ENCODE results near the gene IKBKE. TPM values are rescaled to one million over a fixed set of nuclear protein-coding genes. Genes with fewer than 3 reads are reported as not detected.
A peak's percentile ranks its signal among the peaks of the same experiment; 100 is the strongest.

IKBKE gene
- total RNA-seq, result 2.9 and 5.8 TPM in 2 replicates

DNA sequence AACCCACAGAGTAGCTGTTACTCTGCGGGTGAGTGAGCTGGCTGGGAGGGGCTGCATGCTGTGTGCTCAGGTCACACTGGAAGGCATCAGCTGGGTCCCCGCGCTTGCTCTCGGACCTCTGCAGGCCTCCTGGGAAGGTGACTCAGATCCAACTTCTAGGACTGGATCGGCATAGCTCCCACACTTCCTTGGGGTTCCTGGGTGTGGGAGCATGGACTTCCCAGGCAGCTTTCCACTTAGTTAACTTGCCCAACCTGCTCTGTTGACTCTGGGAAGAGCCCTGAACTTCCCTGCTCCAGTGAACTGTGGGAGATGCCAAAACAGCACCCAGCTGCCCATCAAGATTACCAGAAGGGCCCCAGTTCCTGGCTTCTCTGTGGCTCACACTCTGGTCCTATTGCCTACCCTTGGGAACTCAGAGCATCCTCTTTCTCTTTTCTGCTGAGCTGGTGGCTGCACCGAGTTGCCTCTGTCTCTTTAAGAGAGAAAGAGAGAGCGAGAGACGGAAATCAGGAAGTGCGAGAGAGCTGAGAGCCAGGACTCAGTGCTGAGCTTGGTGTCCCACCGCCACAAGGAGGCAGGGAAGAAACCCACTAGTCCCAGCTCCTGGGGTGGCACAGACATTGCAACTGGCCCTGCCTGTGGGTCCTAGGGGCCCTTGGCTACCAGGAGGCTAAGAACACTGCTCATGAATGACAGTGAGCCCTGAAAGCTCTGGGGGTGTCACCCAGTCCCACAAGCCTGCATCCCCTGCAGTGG is at the start of gene IKBKE:
Gene IKBKE (plus strand): TSS at position 544 of the 759 bp plus-strand sequence. CDS start 2,752 bp downstream, outside the sequence.
- FAIRE-seq, result no peak
- peak; percentile 66 for DNase-seq (ENCODE audit: low read depth)
- Histone ChIP-seq H3K4me3 (ENCODE audit: low read depth, low read length) (peak within 1 kb of the TSS; percentile 62), H3K27me3 (ENCODE audit: control insufficient read depth, insufficient read depth, low read length) (no peaks in the 10 kb centered on the region), H3K36me3 (ENCODE audit: control insufficient read depth, insufficient read depth, low read length) (peaks cover 5% of the 10 kb centered on the region)
- TF ChIP-seq, protein P1, sequence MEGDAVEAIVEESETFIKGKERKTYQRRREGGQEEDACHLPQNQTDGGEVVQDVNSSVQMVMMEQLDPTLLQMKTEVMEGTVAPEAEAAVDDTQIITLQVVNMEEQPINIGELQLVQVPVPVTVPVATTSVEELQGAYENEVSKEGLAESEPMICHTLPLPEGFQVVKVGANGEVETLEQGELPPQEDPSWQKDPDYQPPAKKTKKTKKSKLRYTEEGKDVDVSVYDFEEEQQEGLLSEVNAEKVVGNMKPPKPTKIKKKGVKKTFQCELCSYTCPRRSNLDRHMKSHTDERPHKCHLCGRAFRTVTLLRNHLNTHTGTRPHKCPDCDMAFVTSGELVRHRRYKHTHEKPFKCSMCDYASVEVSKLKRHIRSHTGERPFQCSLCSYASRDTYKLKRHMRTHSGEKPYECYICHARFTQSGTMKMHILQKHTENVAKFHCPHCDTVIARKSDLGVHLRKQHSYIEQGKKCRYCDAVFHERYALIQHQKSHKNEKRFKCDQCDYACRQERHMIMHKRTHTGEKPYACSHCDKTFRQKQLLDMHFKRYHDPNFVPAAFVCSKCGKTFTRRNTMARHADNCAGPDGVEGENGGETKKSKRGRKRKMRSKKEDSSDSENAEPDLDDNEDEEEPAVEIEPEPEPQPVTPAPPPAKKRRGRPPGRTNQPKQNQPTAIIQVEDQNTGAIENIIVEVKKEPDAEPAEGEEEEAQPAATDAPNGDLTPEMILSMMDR (IDR thresholded peaks at IDR 0.05; ENCODE audit: insufficient read depth, low read length, severe bottlenecking), result peak; percentile 33

GRCh38 chr1:206421616-206422340 is 48.5 kb upstream of the IKBKE start:
- H3K27me3 ChIP-seq (ENCODE audit: control insufficient read depth, insufficient read depth, low read length), result no peaks in the 10 kb centered on the region
- H3K36me3 ChIP-seq (ENCODE audit: control insufficient read depth, insufficient read depth, low read length), result peaks cover 4% of the 10 kb centered on the region
- DNase-seq (ENCODE audit: low read depth), result no peak
- no peak for FAIRE-seq
- H3K4me3 ChIP-seq (ENCODE audit: low read depth, low read length), result no peak overlapping the region
- TF ChIP-seq, protein P1 (IDR thresholded peaks at IDR 0.05; ENCODE audit: insufficient read depth, low read length, severe bottlenecking), result no peak

GRCh38 chr1:206422525-206422924 is 47.8 kb upstream of the IKBKE start:
- H3K27me3 ChIP-seq (ENCODE audit: control insufficient read depth, insufficient read depth, low read length), result no peaks in the 10 kb centered on the region
- no peak overlapping the region for H3K4me3 ChIP-seq (ENCODE audit: low read depth, low read length)
- TF ChIP-seq, protein P1 (IDR thresholded peaks at IDR 0.05; ENCODE audit: insufficient read depth, low read length, severe bottlenecking), result no peak
- DNase-seq (ENCODE audit: low read depth) (no peak), FAIRE-seq (no peak)
- peaks cover 4% of the 10 kb centered on the region for H3K36me3 ChIP-seq (ENCODE audit: control insufficient read depth, insufficient read depth, low read length)

DNA sequence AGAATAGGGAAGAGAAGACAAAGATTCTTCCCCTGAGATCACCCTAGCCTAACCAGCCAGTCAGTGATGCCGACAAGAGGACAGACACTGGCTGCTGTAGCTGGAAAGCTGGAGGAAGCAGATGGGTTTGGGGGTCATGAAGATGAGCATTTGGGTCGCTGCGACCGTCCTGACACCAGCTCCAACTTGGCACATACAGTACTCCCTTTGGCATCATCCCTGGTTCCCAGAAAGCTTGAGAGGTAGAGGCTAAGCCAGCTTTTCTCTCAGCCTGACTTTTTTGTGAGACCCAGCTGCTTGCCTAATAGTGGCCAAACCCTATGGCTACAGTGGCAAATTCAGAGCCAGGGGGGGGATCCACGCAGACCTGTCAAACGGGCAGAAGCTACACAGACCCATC is 43.0 kb upstream of the IKBKE start:
- no peak for FAIRE-seq
- TF ChIP-seq, protein P1 (IDR thresholded peaks at IDR 0.05; ENCODE audit: insufficient read depth, low read length, severe bottlenecking), result no peak
- no peaks in the 10 kb centered on the region for H3K27me3 ChIP-seq (ENCODE audit: control insufficient read depth, insufficient read depth, low read length)
- no peak for DNase-seq (ENCODE audit: low read depth)
- H3K4me3 ChIP-seq (ENCODE audit: low read depth, low read length), result no peak overlapping the region
- peaks cover 5% of the 10 kb centered on the region for H3K36me3 ChIP-seq (ENCODE audit: control insufficient read depth, insufficient read depth, low read length)

DNA sequence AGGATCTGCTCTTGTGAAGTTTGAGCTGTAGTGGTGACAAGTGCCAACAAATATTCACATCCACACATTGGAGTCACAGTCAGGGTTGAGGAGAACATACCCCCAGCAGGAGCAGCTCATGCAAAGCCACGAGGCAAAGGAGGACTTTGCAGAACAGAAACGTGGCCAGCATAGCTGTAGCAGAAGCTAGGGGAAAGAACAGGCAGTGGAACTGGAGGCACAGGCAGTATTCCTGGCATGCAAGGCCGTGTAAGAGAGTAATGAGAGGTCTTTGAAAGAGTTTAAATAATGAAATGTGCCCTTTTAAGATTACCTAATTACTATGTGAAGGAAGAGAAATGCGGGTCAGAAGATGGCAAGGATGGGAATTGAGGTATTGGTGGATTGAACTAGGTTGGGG is 40.9 kb upstream of the IKBKE start:
- Histone ChIP-seq H3K27me3 (ENCODE audit: control insufficient read depth, insufficient read depth, low read length) (no peaks in the 10 kb centered on the region), H3K4me3 (ENCODE audit: low read depth, low read length) (no peak overlapping the region), H3K36me3 (ENCODE audit: control insufficient read depth, insufficient read depth, low read length) (peaks cover 4% of the 10 kb centered on the region)
- DNase-seq (ENCODE audit: low read depth) (peak; percentile 2), FAIRE-seq (no peak)
- TF ChIP-seq, protein P1 (IDR thresholded peaks at IDR 0.05; ENCODE audit: insufficient read depth, low read length, severe bottlenecking), result no peak

All from bronchial epithelial cell (primary cell).